Sigmoid colon (tissue), 4 donors: ENCODE data around the gene MPZL1.

Experiments used
- POLR2AphosphoS5 ChIP-seq, 4 donors: sonication (generic); formaldehyde crosslinking; IDR thresholded peaks; one replicate each; pipeline ENCODE4 v1.6.1; 2017; ENCODE audit warnings: antibody characterized with exemption in 4 of 4
- TF ChIP-seq, protein P1 (sequence below), 4 experiments: fragments of 450-650 bp in 3 of 4; fragments of 200-600 bp in 1 of 4; IDR thresholded peaks; one replicate each; pipeline ENCODE4 v1.5.1; 2016 to 2019; ENCODE audit warnings: antibody characterized with exemption in 4 of 4, mild to moderate bottlenecking in 3 of 4, moderate library complexity in 2 of 4

DNA sequence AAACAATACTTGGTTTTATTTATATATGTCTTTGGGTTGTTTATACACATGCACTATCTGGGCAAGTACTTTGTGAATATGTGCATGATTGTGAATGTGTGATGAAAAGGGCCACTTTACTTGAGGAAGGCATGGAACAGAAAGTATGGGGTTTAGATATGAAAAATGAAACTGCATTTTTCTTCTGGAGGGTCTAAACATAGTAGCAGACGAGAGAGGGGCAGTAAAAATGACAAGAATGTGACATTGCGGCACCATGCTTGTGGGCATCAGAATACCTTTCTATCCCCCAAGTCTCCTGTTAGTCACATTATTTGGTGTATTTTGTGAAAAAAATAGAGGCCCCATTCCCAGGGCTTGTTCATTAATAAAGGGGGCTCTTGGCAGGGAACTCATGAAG is 15.4 kb upstream of the MPZL1 start:
- TF ChIP-seq, protein P1, sequence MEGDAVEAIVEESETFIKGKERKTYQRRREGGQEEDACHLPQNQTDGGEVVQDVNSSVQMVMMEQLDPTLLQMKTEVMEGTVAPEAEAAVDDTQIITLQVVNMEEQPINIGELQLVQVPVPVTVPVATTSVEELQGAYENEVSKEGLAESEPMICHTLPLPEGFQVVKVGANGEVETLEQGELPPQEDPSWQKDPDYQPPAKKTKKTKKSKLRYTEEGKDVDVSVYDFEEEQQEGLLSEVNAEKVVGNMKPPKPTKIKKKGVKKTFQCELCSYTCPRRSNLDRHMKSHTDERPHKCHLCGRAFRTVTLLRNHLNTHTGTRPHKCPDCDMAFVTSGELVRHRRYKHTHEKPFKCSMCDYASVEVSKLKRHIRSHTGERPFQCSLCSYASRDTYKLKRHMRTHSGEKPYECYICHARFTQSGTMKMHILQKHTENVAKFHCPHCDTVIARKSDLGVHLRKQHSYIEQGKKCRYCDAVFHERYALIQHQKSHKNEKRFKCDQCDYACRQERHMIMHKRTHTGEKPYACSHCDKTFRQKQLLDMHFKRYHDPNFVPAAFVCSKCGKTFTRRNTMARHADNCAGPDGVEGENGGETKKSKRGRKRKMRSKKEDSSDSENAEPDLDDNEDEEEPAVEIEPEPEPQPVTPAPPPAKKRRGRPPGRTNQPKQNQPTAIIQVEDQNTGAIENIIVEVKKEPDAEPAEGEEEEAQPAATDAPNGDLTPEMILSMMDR (IDR thresholded peaks at IDR 0.05): no peak
- TF ChIP-seq POLR2AphosphoS5 (IDR thresholded peaks at IDR 0.05): no peak
